Globus pallidus (tissue), 1 donor: Measurements from ENCODE around the gene FDPS.

Experiments used
- DNase-seq: peaks from one replicate; pipeline ENCODE4 v3.0.0-alpha.2; 2015; ENCODE audit warnings: low spot score

FDPS gene

GRCh38 chr1:155308493-155309422 lies at the start of gene FDPS:
TSS of gene FDPS (plus strand) at chr1:155308866. CDS start at chr1:155309790, 924 bp downstream.
- peak; percentile 100 for DNase-seq

GRCh38 chr1:155260276-155260675 lies 48.4 kb upstream of the FDPS start:
- DNase-seq: no peak

GRCh38 chr1:155261493-155261851 lies 47.2 kb upstream of the FDPS start:
- no peak for DNase-seq

GRCh38 chr1:155261852-155262673 lies 46.6 kb upstream of the FDPS start, which contains the start of gene SCAMP3:
TSS of gene SCAMP3 (minus strand) at chr1:155262360. CDS start at chr1:155262151, 209 bp downstream.
- DNase-seq: peak; percentile 99

- no peak for DNase-seq
Measured at GRCh38 chr1:155263067-155263466, 45.6 kb upstream of the FDPS start.

GRCh38 chr1:155266553-155266952 lies 42.1 kb upstream of the FDPS start:
- no peak for DNase-seq

- DNase-seq: no peak
Measured at GRCh38 chr1:155267373-155267772, 41.3 kb upstream of the FDPS start.

GRCh38 chr1:155268630-155269029 lies 40.0 kb upstream of the FDPS start:
- DNase-seq: no peak

GRCh38 chr1:155269381-155269780 lies 39.3 kb upstream of the FDPS start:
- DNase-seq: no peak

GRCh38 chr1:155272466-155273342 lies 36.0 kb upstream of the FDPS start:
- no peak for DNase-seq

- DNase-seq: peak; percentile 91
Measured at GRCh38 chr1:155273343-155274245, 35.1 kb upstream of the FDPS start, which contains the start of gene CLK2. TSS of gene CLK2 (minus strand) at chr1:155273504. CDS start at chr1:155270977, 2,527 bp downstream.

- DNase-seq: peak; percentile 98
Measured at GRCh38 chr1:155277070-155277901, 31.4 kb upstream of the FDPS start, which contains the start of gene HCN3. TSS of gene HCN3 (plus strand) at chr1:155277463. CDS start at chr1:155277591, 128 bp downstream.

GRCh38 chr1:155277902-155278688 lies 30.6 kb upstream of the FDPS start:
- no peak for DNase-seq

- no peak for DNase-seq
Measured at GRCh38 chr1:155278689-155279160, 29.9 kb upstream of the FDPS start.

GRCh38 chr1:155279268-155279667 lies 29.4 kb upstream of the FDPS start:
- no peak for DNase-seq

- DNase-seq: no peak
Measured at GRCh38 chr1:155282488-155283091, 26.1 kb upstream of the FDPS start.

GRCh38 chr1:155284476-155284875 lies 24.2 kb upstream of the FDPS start:
- DNase-seq: no peak

- DNase-seq: no peak
Measured at GRCh38 chr1:155285063-155285462, 23.6 kb upstream of the FDPS start.
